ENCODE data around the gene ALDH1A3. TPM values are rescaled to one million over a fixed set of nuclear protein-coding genes. Genes with fewer than 3 reads are reported as not detected.

ALDH1A3 gene
- total and polyA plus RNA-seq, 5 donors from 2014 or later, result not detected

GRCh38 chr15:100861511-100861991, 18.1 kb upstream of the ALDH1A3 start:
- no peak overlapping the region for H3K27ac Mint-ChIP-seq
- Histone ChIP-seq H3K36me3 (ENCODE audit: control insufficient read depth, insufficient read depth, low read length) (no peaks in the 10 kb centered on the region), H3K4me3 (ENCODE audit: low read depth, low read length) (no peak overlapping the region), H3K9me3 (ENCODE audit: control insufficient read depth in 2 of 2, low read length in 2 of 2) (no peaks in the 10 kb centered on the region), H3K4me1 (ENCODE audit: control insufficient read depth, insufficient read depth, low read length, poor library complexity, severe bottlenecking) (no peaks in the 10 kb centered on the region), H3K27me3 (ENCODE audit: control insufficient read depth, insufficient read depth, low read length) (no peaks in the 10 kb centered on the region), H3K27ac (ENCODE audit: insufficient read depth, low read length, poor library complexity, severe bottlenecking) (no peak overlapping the region)
- H3K36me3 Mint-ChIP-seq, result no peaks in the 10 kb centered on the region
- no peaks in the 10 kb centered on the region for H3K4me1 Mint-ChIP-seq
- H3K4me3 Mint-ChIP-seq, result no peak overlapping the region
- no peak for DNase-seq
- H3K27me3 Mint-ChIP-seq, result no peaks in the 10 kb centered on the region
- ATAC-seq (ENCODE audit: low read depth in 2 of 2), result no peak
- peaks cover 0 to 2% (median 0%) of the 10 kb centered on the region in 7 donors for H3K9me3 Mint-ChIP-seq

DNA sequence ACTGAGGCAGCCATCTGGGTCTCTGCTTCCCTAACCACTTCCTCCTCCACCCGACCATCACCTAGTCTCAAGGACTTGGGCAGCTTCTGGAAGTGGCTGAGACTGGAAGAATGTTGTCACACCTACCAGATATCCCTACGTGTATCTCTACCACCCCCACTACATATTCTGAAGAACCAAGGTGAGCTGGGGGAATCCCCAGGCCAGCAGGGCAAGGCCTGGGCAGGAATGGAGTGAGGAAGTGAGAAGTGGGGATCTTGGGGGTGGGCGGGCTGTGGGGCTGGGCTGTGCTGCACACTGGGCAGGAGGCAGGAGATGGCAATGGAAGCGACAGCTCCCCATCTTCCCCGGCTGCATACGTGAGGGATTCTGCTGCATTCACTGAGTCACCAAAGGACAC, 17.5 kb upstream of the ALDH1A3 start:
- Histone ChIP-seq H3K9me3 (ENCODE audit: control insufficient read depth in 2 of 2, low read length in 2 of 2) (no peaks in the 10 kb centered on the region), H3K27ac (ENCODE audit: insufficient read depth, low read length, poor library complexity, severe bottlenecking) (no peak overlapping the region), H3K4me3 (ENCODE audit: low read depth, low read length) (no peak overlapping the region), H3K4me1 (ENCODE audit: control insufficient read depth, insufficient read depth, low read length, poor library complexity, severe bottlenecking) (no peaks in the 10 kb centered on the region), H3K27me3 (ENCODE audit: control insufficient read depth, insufficient read depth, low read length) (no peaks in the 10 kb centered on the region), H3K36me3 (ENCODE audit: control insufficient read depth, insufficient read depth, low read length) (no peaks in the 10 kb centered on the region)
- peak overlapping the region in 1 of 3 donors; percentile 5 for H3K27ac Mint-ChIP-seq
- H3K9me3 Mint-ChIP-seq, result peaks cover 0 to 2% (median 0%) of the 10 kb centered on the region in 7 donors
- no peak for DNase-seq
- no peaks in the 10 kb centered on the region for H3K27me3 Mint-ChIP-seq
- ATAC-seq (ENCODE audit: low read depth in 2 of 2), result no peak
- no peak overlapping the region for H3K4me3 Mint-ChIP-seq
- H3K4me1 Mint-ChIP-seq, result no peaks in the 10 kb centered on the region
- H3K36me3 Mint-ChIP-seq, result no peaks in the 10 kb centered on the region

- no peaks in the 10 kb centered on the region for H3K27me3 Mint-ChIP-seq
- no peak overlapping the region for H3K27ac Mint-ChIP-seq
- no peak overlapping the region for H3K4me3 Mint-ChIP-seq
- Histone ChIP-seq H3K36me3 (ENCODE audit: control insufficient read depth, insufficient read depth, low read length) (no peaks in the 10 kb centered on the region), H3K27ac (ENCODE audit: insufficient read depth, low read length, poor library complexity, severe bottlenecking) (no peak overlapping the region), H3K9me3 (ENCODE audit: control insufficient read depth in 2 of 2, low read length in 2 of 2) (no peaks in the 10 kb centered on the region), H3K27me3 (ENCODE audit: control insufficient read depth, insufficient read depth, low read length) (no peaks in the 10 kb centered on the region), H3K4me3 (ENCODE audit: low read depth, low read length) (no peak overlapping the region), H3K4me1 (ENCODE audit: control insufficient read depth, insufficient read depth, low read length, poor library complexity, severe bottlenecking) (no peaks in the 10 kb centered on the region)
- DNase-seq (no peak), ATAC-seq (ENCODE audit: low read depth in 2 of 2) (no peak)
- no peaks in the 10 kb centered on the region for H3K36me3 Mint-ChIP-seq
- peaks cover 0 to 2% (median 0%) of the 10 kb centered on the region in 7 donors for H3K9me3 Mint-ChIP-seq
- no peaks in the 10 kb centered on the region for H3K4me1 Mint-ChIP-seq
Measured at GRCh38 chr15:100863075-100863795, 16.4 kb upstream of the ALDH1A3 start.

DNA sequence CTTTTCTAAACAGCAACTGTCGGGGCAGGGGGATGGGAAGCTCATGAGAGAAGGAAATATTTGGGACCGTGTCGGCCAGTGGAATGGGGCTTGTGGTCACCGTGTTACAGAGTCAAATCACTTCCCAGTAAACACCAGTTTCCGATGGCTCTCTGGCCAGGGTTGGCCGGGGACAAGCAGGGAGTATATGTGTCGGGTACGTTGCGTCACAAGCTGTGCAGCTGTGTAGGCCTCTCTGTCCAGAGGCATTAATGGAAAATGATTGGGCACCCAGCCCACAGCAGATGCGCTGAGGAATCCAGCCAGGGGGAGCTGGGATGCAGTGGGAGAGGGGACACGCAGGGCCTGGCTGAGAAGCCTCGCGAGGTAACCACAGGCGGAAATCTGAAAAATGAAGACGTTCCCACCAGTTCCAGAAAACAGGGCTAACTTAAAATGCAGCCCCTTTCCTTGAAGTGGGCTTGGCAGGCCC, 15.8 kb upstream of the ALDH1A3 start:
- DNase-seq (no peak), ATAC-seq (ENCODE audit: low read depth in 2 of 2) (no peak)
- no peaks in the 10 kb centered on the region for H3K4me1 Mint-ChIP-seq
- Histone ChIP-seq H3K4me3 (ENCODE audit: low read depth, low read length) (no peak overlapping the region), H3K27ac (ENCODE audit: insufficient read depth, low read length, poor library complexity, severe bottlenecking) (no peak overlapping the region), H3K4me1 (ENCODE audit: control insufficient read depth, insufficient read depth, low read length, poor library complexity, severe bottlenecking) (no peaks in the 10 kb centered on the region), H3K9me3 (ENCODE audit: control insufficient read depth in 2 of 2, low read length in 2 of 2) (no peaks in the 10 kb centered on the region), H3K27me3 (ENCODE audit: control insufficient read depth, insufficient read depth, low read length) (no peaks in the 10 kb centered on the region), H3K36me3 (ENCODE audit: control insufficient read depth, insufficient read depth, low read length) (no peaks in the 10 kb centered on the region)
- H3K27me3 Mint-ChIP-seq, result no peaks in the 10 kb centered on the region
- H3K9me3 Mint-ChIP-seq, result peaks cover 0 to 2% (median 0%) of the 10 kb centered on the region in 7 donors
- H3K4me3 Mint-ChIP-seq, result no peak overlapping the region
- no peaks in the 10 kb centered on the region for H3K36me3 Mint-ChIP-seq
- no peak overlapping the region for H3K27ac Mint-ChIP-seq

GRCh38 chr15:100866386-100867330, 13.0 kb upstream of the ALDH1A3 start:
- no peak for ATAC-seq (ENCODE audit: low read depth in 2 of 2)
- H3K27ac Mint-ChIP-seq, result peak overlapping the region in 1 of 3 donors; percentile 43
- H3K4me1 ChIP-seq (ENCODE audit: control insufficient read depth, insufficient read depth, low read length, poor library complexity, severe bottlenecking), result no peaks in the 10 kb centered on the region

DNA sequence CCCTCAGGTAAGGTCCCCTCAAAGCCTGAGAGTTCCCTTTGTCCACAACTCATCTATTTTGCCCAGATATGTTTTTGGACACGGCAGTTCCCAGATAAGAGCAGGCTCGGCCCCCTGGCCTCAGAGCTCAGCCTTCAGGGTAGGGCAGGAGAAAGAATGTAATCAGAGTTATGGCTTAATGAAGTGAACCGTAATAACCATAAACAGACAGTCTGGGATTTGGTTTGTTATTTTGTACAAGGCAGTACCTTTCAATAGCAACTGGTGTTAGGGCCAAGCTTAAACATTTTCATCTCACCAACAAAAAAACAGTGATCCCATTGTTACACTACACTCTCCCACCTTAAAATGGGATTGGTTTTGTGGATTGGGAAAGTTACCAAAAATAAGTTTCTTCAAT, 12.2 kb upstream of the ALDH1A3 start:
- no peaks in the 10 kb centered on the region for H3K36me3 Mint-ChIP-seq
- Histone ChIP-seq H3K4me1 (ENCODE audit: control insufficient read depth, insufficient read depth, low read length, poor library complexity, severe bottlenecking) (no peaks in the 10 kb centered on the region), H3K4me3 (ENCODE audit: low read depth, low read length) (no peak overlapping the region), H3K36me3 (ENCODE audit: control insufficient read depth, insufficient read depth, low read length) (no peaks in the 10 kb centered on the region), H3K27ac (ENCODE audit: insufficient read depth, low read length, poor library complexity, severe bottlenecking) (no peak overlapping the region), H3K9me3 (ENCODE audit: control insufficient read depth in 2 of 2, low read length in 2 of 2) (peaks cover 0 to 9% of the 10 kb centered on the region in 2 experiments), H3K27me3 (ENCODE audit: control insufficient read depth, insufficient read depth, low read length) (no peaks in the 10 kb centered on the region)
- ATAC-seq (ENCODE audit: low read depth in 2 of 2), result no peak
- no peak overlapping the region for H3K27ac Mint-ChIP-seq
- peaks cover 0 to 4% (median 0%) of the 10 kb centered on the region in 7 donors for H3K9me3 Mint-ChIP-seq
- no peak overlapping the region for H3K4me3 Mint-ChIP-seq
- no peaks in the 10 kb centered on the region for H3K27me3 Mint-ChIP-seq
- H3K4me1 Mint-ChIP-seq, result no peaks in the 10 kb centered on the region
- DNase-seq, result no peak

More at GRCh38 chr15:100866386-100867330, 13.0 kb upstream of the ALDH1A3 start:
- Mint-ChIP-seq H3K36me3 (no peaks in the 10 kb centered on the region), H3K4me3 (no peak overlapping the region), H3K4me1 (no peaks in the 10 kb centered on the region), H3K9me3 (peaks cover 0 to 4% (median 0%) of the 10 kb centered on the region in 7 donors), H3K27me3 (no peaks in the 10 kb centered on the region)
- Histone ChIP-seq H3K27me3 (ENCODE audit: control insufficient read depth, insufficient read depth, low read length) (no peaks in the 10 kb centered on the region), H3K4me3 (ENCODE audit: low read depth, low read length) (no peak overlapping the region), H3K36me3 (ENCODE audit: control insufficient read depth, insufficient read depth, low read length) (no peaks in the 10 kb centered on the region), H3K9me3 (ENCODE audit: control insufficient read depth in 2 of 2, low read length in 2 of 2) (peaks cover 0 to 9% of the 10 kb centered on the region in 2 experiments), H3K27ac (ENCODE audit: insufficient read depth, low read length, poor library complexity, severe bottlenecking) (no peak overlapping the region)
- no peak for DNase-seq

DNA sequence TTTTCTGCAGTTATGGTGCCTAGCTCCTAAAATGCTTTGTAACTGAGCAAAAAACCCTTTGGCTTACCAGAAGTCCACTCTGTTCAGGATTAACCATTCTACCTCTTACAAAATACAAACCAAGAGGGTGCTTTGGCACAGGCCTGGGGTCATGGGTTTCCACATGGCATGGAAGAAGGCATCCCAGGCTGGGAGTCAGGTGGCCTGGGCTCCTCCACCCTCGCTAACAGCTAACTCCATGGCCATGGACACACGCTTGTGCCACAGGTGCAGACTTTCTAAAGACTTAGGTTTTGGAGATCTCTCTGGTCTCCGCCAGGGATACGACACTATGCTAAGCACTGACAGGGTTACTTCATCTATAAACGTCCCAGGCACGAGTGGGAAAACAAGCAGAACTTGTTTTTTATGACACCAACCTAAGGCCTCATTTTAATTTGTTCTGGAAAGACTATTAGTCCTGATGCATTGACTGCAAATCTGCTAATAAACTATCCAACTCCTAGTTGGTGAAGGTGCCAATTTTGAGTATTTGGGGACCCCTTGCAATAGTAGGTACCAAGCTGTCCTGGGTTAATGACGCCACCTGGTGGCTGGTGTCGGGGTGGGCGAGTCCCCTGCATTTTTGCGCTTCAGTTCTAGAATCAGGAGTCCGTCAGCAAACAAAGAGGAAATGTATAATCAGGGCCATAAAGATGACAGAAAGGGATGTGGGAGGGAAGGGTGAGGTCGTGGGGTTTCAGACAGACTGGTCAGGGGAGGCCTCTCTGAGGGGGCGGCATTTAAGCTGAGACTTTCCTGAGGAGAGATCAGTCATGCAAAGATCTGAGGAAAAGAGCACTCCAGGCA, 10.3 kb upstream of the ALDH1A3 start:
- peaks cover 0 to 9% of the 10 kb centered on the region in 2 experiments for H3K9me3 ChIP-seq (ENCODE audit: control insufficient read depth in 2 of 2, low read length in 2 of 2)
- H3K27me3 ChIP-seq (ENCODE audit: control insufficient read depth, insufficient read depth, low read length), result no peaks in the 10 kb centered on the region
- Mint-ChIP-seq H3K27me3 (no peaks in the 10 kb centered on the region), H3K4me1 (no peaks in the 10 kb centered on the region), H3K9me3 (peaks cover 0 to 4% (median 0%) of the 10 kb centered on the region in 7 donors), H3K4me3 (no peak overlapping the region), H3K36me3 (no peaks in the 10 kb centered on the region), H3K27ac (no peak overlapping the region)
- no peaks in the 10 kb centered on the region for H3K36me3 ChIP-seq (ENCODE audit: control insufficient read depth, insufficient read depth, low read length)
- H3K4me3 ChIP-seq (ENCODE audit: low read depth, low read length), result no peak overlapping the region
- H3K4me1 ChIP-seq (ENCODE audit: control insufficient read depth, insufficient read depth, low read length, poor library complexity, severe bottlenecking), result no peaks in the 10 kb centered on the region
- ATAC-seq (ENCODE audit: low read depth in 2 of 2) (no peak), DNase-seq (no peak)
- H3K27ac ChIP-seq (ENCODE audit: insufficient read depth, low read length, poor library complexity, severe bottlenecking), result no peak overlapping the region
